HUDEP-2 (cell line): ENCODE measurements around the gene GCSAM.
"Not testable (repeated sequence)": the region's sequence is repeated elsewhere in the genome, so short reads cannot be mapped to it uniquely, and the experiment has no call there.

ENCODE experiments used
- DNase-seq, 76 experiments: peaks; one replicate each; lab custom pipeline; 2025; ENCODE audit not compliant: unreplicated experiment in 76 of 76; lab: John Stamatoyannopoulos, UW

Gene GCSAM

DNA sequence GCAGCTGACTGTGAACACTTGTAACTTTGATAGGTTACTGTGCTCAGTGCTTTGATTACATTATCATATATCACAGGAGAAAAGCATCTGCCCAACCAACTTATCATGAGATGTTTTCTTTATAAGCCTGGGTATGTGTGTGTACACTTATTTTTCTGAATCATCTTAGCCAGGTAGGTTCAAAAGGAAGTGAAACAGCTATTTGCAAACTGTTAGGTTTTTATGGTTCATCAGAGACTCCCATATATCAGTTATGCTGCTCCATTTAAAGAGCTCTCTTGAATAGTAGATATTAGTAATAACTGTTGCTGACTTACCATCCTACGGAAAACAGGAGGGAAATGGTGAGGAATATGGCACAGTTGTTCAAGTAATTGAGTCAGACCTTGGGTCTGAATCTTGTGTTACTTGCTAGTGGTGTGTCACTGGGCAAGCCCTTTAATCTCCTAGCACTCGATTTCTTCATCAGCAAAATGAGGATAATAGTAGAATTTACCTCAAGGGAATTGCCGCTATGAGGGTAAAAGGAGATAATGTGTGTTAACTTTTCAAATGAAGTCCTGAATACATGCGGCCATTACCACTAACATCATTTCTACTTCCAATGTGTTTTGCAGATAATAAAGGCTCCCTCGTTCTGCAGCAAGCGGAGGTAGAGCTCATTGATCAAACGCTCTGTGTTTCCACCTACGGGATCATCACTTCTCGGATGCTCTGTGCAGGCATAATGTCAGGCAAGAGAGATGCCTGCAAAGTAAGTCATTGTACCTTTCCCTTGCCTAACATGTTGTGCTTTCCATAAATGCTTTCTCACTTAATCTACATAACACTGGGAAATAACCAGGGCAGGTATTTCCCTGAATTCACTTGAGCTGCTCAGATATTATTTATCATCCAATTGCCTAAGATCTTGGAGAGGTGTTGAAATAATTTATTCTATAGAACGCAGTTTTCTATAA lies 54.6 kb downstream of the GCSAM start:
- DNase-seq = no peak

DNA sequence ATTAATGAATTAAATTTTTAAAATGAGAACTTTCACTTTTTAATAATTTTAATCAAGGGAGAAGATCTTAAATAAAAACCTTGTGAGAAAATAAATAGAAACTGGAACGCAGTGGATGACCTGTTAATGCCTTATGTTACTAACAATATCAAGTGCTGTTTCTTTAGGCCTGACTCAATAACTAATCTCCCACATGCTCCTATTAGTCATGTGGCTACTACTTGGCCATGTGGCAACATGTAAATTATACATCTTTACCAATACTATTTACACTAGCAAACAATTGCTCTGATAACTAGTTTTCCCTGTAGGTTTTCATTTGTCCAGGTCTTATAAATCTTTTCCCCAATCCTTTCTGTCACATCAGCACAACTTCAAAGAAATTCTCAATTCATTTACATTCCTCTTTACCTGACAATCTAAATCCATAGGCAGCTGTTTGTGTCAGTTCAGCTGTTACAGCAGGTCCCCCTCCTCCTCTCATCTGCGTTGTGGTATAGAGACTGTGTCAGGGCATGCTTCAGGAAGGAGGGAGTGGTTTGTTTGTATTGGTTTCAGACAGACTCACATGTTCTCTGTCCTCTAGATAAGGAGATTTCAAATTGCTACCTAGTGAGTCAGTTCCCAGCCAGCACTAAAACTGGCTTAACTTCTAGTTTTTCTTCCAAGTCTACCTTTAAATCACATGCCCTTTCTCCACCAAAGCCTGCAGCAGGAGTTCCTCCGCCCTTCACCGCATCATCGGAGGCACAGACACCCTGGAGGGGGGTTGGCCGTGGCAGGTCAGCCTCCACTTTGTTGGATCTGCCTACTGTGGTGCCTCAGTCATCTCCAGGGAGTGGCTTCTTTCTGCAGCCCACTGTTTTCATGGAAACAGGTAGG lies 58.2 kb downstream of the GCSAM start:
- DNase-seq = peak in 6 of 76 experiments; percentile 2 to 29 (median 8)

- DNase-seq = no peak
Observed at GRCh38 chr3:112074006-112074405, 59.0 kb downstream of the GCSAM start.

DNA sequence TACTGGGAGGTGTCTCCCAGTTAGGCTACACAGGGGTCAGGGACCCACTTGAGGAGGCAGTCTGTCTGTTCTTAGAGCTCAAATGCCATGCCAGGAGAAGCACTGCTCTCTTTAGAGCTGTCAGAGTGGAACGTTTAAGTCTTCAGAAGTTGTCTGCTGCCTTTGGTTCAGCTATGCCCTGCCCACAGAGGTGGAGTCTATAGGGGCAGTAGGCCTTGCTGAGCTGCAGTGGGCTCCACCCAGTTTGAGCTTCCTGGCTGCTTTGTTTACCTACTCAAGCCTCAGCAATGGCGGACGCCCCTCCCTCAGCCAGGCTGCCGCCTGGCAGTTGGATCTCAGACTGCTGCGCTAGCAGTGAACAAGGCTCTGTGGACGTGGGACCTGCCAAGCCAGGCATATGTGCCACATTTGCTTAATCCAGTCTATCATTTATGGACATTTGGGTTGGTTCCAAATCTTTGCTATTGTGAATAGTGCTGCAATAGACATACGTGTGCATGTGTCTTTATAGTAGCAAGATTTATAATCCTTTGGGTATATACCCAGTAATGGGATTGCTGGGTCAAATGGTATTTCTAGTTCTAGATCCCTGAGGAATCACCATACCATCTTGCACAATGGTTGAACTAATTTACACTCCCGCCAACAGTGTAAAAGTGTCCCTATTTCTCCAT lies 60.5 kb downstream of the GCSAM start:
- not testable (repeated sequence) for DNase-seq
